Measurements from ENCODE around the gene MEIS2.

Gene MEIS2

GRCh38 chr15:37061996-37062395 is 38.4 kb downstream of the MEIS2 start:
- H3K4me3 ChIP-seq (ENCODE audit: low read length), result no peak overlapping the region
- DNase-seq (ENCODE audit: low read depth), result no peak
- no peak for TF ChIP-seq CTCF (conservative IDR thresholded peaks at IDR 0.05; ENCODE audit: low read length)

- peak; percentile 77 for DNase-seq (ENCODE audit: low read depth)
- no peak for TF ChIP-seq CTCF (conservative IDR thresholded peaks at IDR 0.05; ENCODE audit: low read length)
- no peak overlapping the region for H3K4me3 ChIP-seq (ENCODE audit: low read length)
Observed at GRCh38 chr15:37059086-37059485, 41.3 kb downstream of the MEIS2 start.

GRCh38 chr15:37058316-37058985 is 41.9 kb downstream of the MEIS2 start:
- no peak for DNase-seq (ENCODE audit: low read depth)
- no peak overlapping the region for H3K4me3 ChIP-seq (ENCODE audit: low read length)
- TF ChIP-seq CTCF (conservative IDR thresholded peaks at IDR 0.05; ENCODE audit: low read length), result no peak

- no peak for TF ChIP-seq CTCF (conservative IDR thresholded peaks at IDR 0.05; ENCODE audit: low read length)
- no peak for DNase-seq (ENCODE audit: low read depth)
- no peak overlapping the region for H3K4me3 ChIP-seq (ENCODE audit: low read length)
Observed at GRCh38 chr15:37057831-37058230, 42.5 kb downstream of the MEIS2 start.

- no peak for TF ChIP-seq CTCF (conservative IDR thresholded peaks at IDR 0.05; ENCODE audit: low read length)
- H3K4me3 ChIP-seq (ENCODE audit: low read length), result no peak overlapping the region
- DNase-seq (ENCODE audit: low read depth), result no peak
Observed at GRCh38 chr15:37057256-37057655, 43.1 kb downstream of the MEIS2 start.

GRCh38 chr15:37056177-37057121 is 43.9 kb downstream of the MEIS2 start:
- DNase-seq (ENCODE audit: low read depth), result no peak
- H3K4me3 ChIP-seq (ENCODE audit: low read length), result no peak overlapping the region
- no peak for TF ChIP-seq CTCF (conservative IDR thresholded peaks at IDR 0.05; ENCODE audit: low read length)
